NCI-H2227 treated with DMSO at 0.1 percent for 48 hours (cell line): ENCODE results near the gene PDLIM4.
A peak's percentile ranks its signal among the peaks of the same experiment; 100 is the strongest.

Experiments used
- DNase-seq: peaks from one replicate; lab custom pipeline; 2025; lab: John Stamatoyannopoulos, UW

The PDLIM4 gene

GRCh38 chr5:132283423-132284043, 26.0 kb downstream of the PDLIM4 start:
- no peak for DNase-seq

- no peak for DNase-seq
Measured at GRCh38 chr5:132289097-132289496, 31.6 kb downstream of the PDLIM4 start.

GRCh38 chr5:132291026-132291425, 33.5 kb downstream of the PDLIM4 start:
- no peak for DNase-seq

- peak; percentile 74 for DNase-seq
Measured at GRCh38 chr5:132293066-132293991, 35.8 kb downstream of the PDLIM4 start.

GRCh38 chr5:132293992-132294727, 36.7 kb downstream of the PDLIM4 start, which contains the start of gene SLC22A4:
Gene SLC22A4, plus strand, starts transcription at chr5:132294394. Its CDS starts 223 bp downstream, at chr5:132294617.
- DNase-seq = peak; percentile 75

- DNase-seq = no peak
Measured at GRCh38 chr5:132294728-132295504, 37.4 kb downstream of the PDLIM4 start.

GRCh38 chr5:132295505-132296411, 38.3 kb downstream of the PDLIM4 start:
- no peak for DNase-seq

- no peak for DNase-seq
Measured at GRCh38 chr5:132296412-132297016, 39.0 kb downstream of the PDLIM4 start.

- no peak for DNase-seq
Measured at GRCh38 chr5:132297211-132297940, 39.9 kb downstream of the PDLIM4 start.

- no peak for DNase-seq
Measured at GRCh38 chr5:132298298-132299212, 41.1 kb downstream of the PDLIM4 start.

- DNase-seq = no peak
Measured at GRCh38 chr5:132299917-132300316, 42.4 kb downstream of the PDLIM4 start.

GRCh38 chr5:132300577-132301343, 43.3 kb downstream of the PDLIM4 start:
- no peak for DNase-seq

- no peak for DNase-seq
Measured at GRCh38 chr5:132301344-132302271, 44.1 kb downstream of the PDLIM4 start.

GRCh38 chr5:132302413-132302812, 44.9 kb downstream of the PDLIM4 start:
- DNase-seq = no peak

GRCh38 chr5:132303589-132303988, 46.1 kb downstream of the PDLIM4 start:
- no peak for DNase-seq

- no peak for DNase-seq
Measured at GRCh38 chr5:132305420-132305819, 47.9 kb downstream of the PDLIM4 start.

- no peak for DNase-seq
Measured at GRCh38 chr5:132308701-132309100, 51.2 kb downstream of the PDLIM4 start.
